ENCODE measurements around the gene TMEM45A. TPM values are rescaled to one million over a fixed set of nuclear protein-coding genes. Genes with fewer than 3 reads are reported as not detected.

Gene TMEM45A
- polyA plus RNA-seq, 1 donor from 2014 or later = 2.4 TPM

- H3K36me3 ChIP-seq (ENCODE audit: insufficient read depth, low read length) = no peaks in the 10 kb centered on the region
- H3K27ac ChIP-seq (ENCODE audit: low read length) = no peak overlapping the region
- H3K9me2 ChIP-seq (ENCODE audit: insufficient read depth, low read length) = no peaks in the 10 kb centered on the region
- H2AFZ ChIP-seq (ENCODE audit: low read depth, low read length) = no peak overlapping the region
- H3K9me3 ChIP-seq (ENCODE audit: low read length) = no peaks in the 10 kb centered on the region
- H3K9ac ChIP-seq (ENCODE audit: low read length) = no peak overlapping the region
- H3K27me3 ChIP-seq (ENCODE audit: insufficient read depth, low read depth, low read length) = no peaks in the 10 kb centered on the region
- no peaks in the 10 kb centered on the region for H3F3A ChIP-seq (ENCODE audit: insufficient read depth, low read length, poor library complexity, severe bottlenecking)
- no peak for TF ChIP-seq SMC3 (conservative IDR thresholded peaks at IDR 0.05; ENCODE audit: poor library complexity)
- TF ChIP-seq EP300 (conservative IDR thresholded peaks at IDR 0.05; ENCODE audit: poor library complexity, severe bottlenecking) = no peak
- TF ChIP-seq RAD21 (conservative IDR thresholded peaks at IDR 0.05) = no peak
- no peak for TF ChIP-seq TAF1 (IDR thresholded peaks at IDR 0.05; ENCODE audit: low read depth)
- TF ChIP-seq CTCF (IDR thresholded peaks at IDR 0.05; ENCODE audit: poor library complexity, severe bottlenecking) = no peak
- TF ChIP-seq MXI1 (conservative IDR thresholded peaks at IDR 0.05; ENCODE audit: poor library complexity, severe bottlenecking) = no peak
- TF ChIP-seq EZH2 (IDR thresholded peaks at IDR 0.05; ENCODE audit: borderline replicate concordance, insufficient read depth, low read length, poor library complexity, severe bottlenecking) = no peak
- TF ChIP-seq POLR2AphosphoS5 (IDR thresholded peaks at IDR 0.05) = no peak
- TF ChIP-seq, protein P1, sequence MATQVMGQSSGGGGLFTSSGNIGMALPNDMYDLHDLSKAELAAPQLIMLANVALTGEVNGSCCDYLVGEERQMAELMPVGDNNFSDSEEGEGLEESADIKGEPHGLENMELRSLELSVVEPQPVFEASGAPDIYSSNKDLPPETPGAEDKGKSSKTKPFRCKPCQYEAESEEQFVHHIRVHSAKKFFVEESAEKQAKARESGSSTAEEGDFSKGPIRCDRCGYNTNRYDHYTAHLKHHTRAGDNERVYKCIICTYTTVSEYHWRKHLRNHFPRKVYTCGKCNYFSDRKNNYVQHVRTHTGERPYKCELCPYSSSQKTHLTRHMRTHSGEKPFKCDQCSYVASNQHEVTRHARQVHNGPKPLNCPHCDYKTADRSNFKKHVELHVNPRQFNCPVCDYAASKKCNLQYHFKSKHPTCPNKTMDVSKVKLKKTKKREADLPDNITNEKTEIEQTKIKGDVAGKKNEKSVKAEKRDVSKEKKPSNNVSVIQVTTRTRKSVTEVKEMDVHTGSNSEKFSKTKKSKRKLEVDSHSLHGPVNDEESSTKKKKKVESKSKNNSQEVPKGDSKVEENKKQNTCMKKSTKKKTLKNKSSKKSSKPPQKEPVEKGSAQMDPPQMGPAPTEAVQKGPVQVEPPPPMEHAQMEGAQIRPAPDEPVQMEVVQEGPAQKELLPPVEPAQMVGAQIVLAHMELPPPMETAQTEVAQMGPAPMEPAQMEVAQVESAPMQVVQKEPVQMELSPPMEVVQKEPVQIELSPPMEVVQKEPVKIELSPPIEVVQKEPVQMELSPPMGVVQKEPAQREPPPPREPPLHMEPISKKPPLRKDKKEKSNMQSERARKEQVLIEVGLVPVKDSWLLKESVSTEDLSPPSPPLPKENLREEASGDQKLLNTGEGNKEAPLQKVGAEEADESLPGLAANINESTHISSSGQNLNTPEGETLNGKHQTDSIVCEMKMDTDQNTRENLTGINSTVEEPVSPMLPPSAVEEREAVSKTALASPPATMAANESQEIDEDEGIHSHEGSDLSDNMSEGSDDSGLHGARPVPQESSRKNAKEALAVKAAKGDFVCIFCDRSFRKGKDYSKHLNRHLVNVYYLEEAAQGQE (IDR thresholded peaks at IDR 0.05; ENCODE audit: borderline replicate concordance) = no peak
- no peak overlapping the region for H3K4me3 ChIP-seq (ENCODE audit: low read length)
- no peaks in the 10 kb centered on the region for H3K79me2 ChIP-seq (replicated peaks; ENCODE audit: insufficient read depth, low read length)
- H4K20me1 ChIP-seq (ENCODE audit: insufficient read depth) = no peaks in the 10 kb centered on the region
- no peak overlapping the region for H3K4me2 ChIP-seq (ENCODE audit: low read length)
Measured at GRCh38 chr3:100518983-100519382, 26.6 kb downstream of the TMEM45A start.

DNA sequence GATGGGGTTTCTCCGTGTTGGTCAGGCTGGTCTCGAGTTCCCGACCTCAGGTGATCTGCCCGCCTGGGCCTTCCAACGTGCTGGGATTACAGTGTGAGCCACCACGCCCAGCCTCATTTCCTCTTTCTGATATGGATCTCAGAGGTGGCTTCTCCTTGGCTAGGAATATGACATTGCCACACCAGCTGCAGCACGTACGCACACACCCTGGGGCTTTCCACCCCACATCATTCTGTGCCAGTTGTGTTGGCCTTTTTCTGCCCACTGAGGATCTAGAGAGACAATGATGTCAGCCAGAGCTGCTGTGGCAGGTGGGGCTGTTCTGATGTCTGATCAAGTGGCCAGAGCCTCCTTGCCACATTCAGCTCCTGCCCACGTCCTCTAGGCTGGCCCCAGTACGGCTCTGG lies 29.0 kb downstream of the TMEM45A start:
- no peaks in the 10 kb centered on the region for H4K20me1 ChIP-seq (ENCODE audit: insufficient read depth)
- H3K9ac ChIP-seq (ENCODE audit: low read length) = no peak overlapping the region
- no peaks in the 10 kb centered on the region for H3K36me3 ChIP-seq (ENCODE audit: insufficient read depth, low read length)
- H3K9me2 ChIP-seq (ENCODE audit: insufficient read depth, low read length) = no peaks in the 10 kb centered on the region
- H3K79me2 ChIP-seq (replicated peaks; ENCODE audit: insufficient read depth, low read length) = no peaks in the 10 kb centered on the region
- H3K4me3 ChIP-seq (ENCODE audit: low read length) = no peak overlapping the region
- H3K27me3 ChIP-seq (ENCODE audit: insufficient read depth, low read depth, low read length) = no peaks in the 10 kb centered on the region
- H3K9me3 ChIP-seq (ENCODE audit: low read length) = no peaks in the 10 kb centered on the region
- no peak overlapping the region for H2AFZ ChIP-seq (ENCODE audit: low read depth, low read length)
- TF ChIP-seq TAF1 (IDR thresholded peaks at IDR 0.05; ENCODE audit: low read depth) (no peak), EZH2 (IDR thresholded peaks at IDR 0.05; ENCODE audit: borderline replicate concordance, insufficient read depth, low read length, poor library complexity, severe bottlenecking) (no peak), SMC3 (conservative IDR thresholded peaks at IDR 0.05; ENCODE audit: poor library complexity) (no peak)
- TF ChIP-seq, protein P1 (IDR thresholded peaks at IDR 0.05; ENCODE audit: borderline replicate concordance) = no peak
- no peak overlapping the region for H3K27ac ChIP-seq (ENCODE audit: low read length)
- H3F3A ChIP-seq (ENCODE audit: insufficient read depth, low read length, poor library complexity, severe bottlenecking) = no peaks in the 10 kb centered on the region
- no peak overlapping the region for H3K4me2 ChIP-seq (ENCODE audit: low read length)

All from neural cell (in vitro differentiated cells).